Testis (tissue), 2 donors: Measurements from ENCODE around the gene ZNF333.

Source experiments
- POLR2A ChIP-seq: fragments of 450-650 bp; IDR thresholded peaks from one replicate; pipeline ENCODE4 v1.6.1; 2017; ENCODE audit warnings: antibody characterized with exemption, mild to moderate bottlenecking, moderate library complexity
- TF ChIP-seq, protein P1 (sequence below), 3 experiments: fragments of 450-650 bp in 2 of 3; fragments of 200-600 bp in 1 of 3; sonication (generic) in 1 of 3; IDR thresholded peaks; one replicate each; pipeline ENCODE4 v1.5.1; 2016 to 2019; ENCODE audit warnings: antibody characterized with exemption in 3 of 3, mild to moderate bottlenecking in 2 of 3, moderate library complexity in 1 of 3

DNA sequence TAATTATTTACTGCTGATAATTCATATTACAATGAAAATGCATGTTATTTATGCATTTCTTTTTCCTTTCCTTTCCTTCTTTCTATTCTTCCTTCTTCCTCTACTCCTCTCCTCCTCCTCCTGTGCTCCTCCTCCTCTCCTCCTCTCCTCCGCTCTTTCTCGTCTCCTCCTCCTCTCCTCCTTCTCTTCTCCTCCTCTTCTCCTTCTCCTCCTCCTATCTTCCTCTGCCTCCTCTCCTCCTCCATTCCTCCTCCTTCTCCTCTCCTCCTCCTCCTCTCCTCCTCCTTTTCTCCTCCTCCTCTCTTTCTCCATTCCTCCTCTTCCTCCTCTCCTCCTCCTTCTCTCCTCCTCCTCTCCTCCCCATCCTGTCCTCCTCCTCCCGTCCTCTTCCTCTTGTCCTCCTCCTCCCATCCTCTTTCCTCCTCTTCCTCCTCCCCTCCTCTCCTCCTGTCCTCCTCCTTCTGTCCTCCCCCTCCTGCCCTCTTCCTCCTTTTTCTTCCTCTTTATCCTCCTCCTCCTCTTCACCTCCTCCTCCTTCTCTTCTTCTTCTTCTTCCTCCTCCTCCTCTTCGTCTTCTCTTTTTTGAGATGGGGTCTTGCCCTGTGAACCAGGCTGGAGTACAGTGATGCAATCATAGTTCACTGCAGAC lies 73.8 kb downstream of the ZNF333 start:
- TF ChIP-seq, protein P1, sequence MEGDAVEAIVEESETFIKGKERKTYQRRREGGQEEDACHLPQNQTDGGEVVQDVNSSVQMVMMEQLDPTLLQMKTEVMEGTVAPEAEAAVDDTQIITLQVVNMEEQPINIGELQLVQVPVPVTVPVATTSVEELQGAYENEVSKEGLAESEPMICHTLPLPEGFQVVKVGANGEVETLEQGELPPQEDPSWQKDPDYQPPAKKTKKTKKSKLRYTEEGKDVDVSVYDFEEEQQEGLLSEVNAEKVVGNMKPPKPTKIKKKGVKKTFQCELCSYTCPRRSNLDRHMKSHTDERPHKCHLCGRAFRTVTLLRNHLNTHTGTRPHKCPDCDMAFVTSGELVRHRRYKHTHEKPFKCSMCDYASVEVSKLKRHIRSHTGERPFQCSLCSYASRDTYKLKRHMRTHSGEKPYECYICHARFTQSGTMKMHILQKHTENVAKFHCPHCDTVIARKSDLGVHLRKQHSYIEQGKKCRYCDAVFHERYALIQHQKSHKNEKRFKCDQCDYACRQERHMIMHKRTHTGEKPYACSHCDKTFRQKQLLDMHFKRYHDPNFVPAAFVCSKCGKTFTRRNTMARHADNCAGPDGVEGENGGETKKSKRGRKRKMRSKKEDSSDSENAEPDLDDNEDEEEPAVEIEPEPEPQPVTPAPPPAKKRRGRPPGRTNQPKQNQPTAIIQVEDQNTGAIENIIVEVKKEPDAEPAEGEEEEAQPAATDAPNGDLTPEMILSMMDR (IDR thresholded peaks at IDR 0.05): no peak
- TF ChIP-seq POLR2A: no peak
